ENCODE measurements around the gene IGFBP2.

DNA sequence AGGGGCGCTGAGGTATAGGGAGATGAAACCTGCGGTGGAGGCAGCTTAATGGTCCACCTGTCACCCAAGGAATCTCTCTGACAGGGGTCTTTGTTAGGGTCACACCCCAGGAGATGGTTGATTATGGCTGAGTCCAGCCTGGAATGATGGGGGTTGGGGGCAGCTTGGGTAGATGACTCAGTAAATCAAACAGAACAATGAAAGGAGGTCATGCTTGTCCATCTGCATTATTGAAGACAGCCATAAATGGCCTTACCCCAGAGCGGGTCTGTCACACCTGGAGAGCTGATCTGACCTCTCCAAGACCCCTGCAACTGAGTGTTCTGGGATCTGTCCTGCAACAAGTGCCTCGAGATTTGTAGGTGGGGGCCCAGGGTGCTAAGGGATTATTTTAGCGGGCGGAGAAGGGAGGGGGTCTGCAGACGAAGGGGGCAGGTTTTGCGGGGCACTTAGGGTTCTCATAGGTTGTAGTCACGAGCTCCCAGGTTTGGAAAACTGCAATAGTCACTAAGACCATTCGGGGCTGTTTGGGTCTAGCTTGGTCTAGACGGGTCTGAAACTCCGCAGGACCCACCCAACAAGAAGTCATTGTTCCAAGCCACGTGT is 771 bp upstream of the IGFBP2 start:
- TF ChIP-seq CTCF (IDR thresholded peaks at IDR 0.05): no peak
- TF ChIP-seq POLR2A (IDR thresholded peaks at IDR 0.05): no peak
